Urothelium cell line (cell line): Measurements from ENCODE around the gene ZFPM1.
"Not testable (repeated sequence)": the region's sequence is repeated elsewhere in the genome, so short reads cannot be mapped to it uniquely, and the experiment has no call there.

Source experiments
- DNase-seq: peaks from one replicate; pipeline ENCODE4 v3.0.0; 2011; ENCODE audit warnings: low spot score, mixed read lengths
- FAIRE-seq: peaks from 2 replicates; lab custom pipeline; 2011; peaks lifted over from hg19 to GRCh38; lab: Jason Lieb, UNC

The ZFPM1 gene

DNA sequence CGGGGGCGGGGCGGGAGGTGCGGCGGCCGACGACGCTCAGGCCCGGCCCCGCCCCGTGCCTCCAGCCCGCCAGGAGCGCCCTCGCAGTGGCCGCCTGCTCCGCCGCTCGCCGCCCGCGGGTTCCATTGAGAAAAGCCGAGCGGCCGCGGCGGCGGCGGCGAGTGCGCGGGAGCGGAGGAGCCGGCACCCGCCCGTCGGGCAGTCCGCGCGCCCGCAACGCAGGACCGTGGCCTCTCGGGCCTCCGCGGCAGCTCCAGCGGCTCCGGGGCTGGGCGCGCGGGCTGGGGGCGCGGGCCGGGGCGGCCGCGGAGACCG lies at the start of gene ZFPM1:
Gene ZFPM1 (plus strand): TSS at position 64 of the 315 bp plus-strand sequence. CDS start 359 bp downstream, outside the sequence.
- DNase-seq (no peak), FAIRE-seq (no peak)

GRCh38 chr16:88403794-88404581 lies 49.1 kb upstream of the ZFPM1 start:
- FAIRE-seq (no peak), DNase-seq (no peak)

- no peak for FAIRE-seq
- DNase-seq: no peak
Measured at GRCh38 chr16:88404769-88405168, 48.3 kb upstream of the ZFPM1 start.

GRCh38 chr16:88405216-88406060 lies 47.6 kb upstream of the ZFPM1 start:
- no peak for FAIRE-seq
- no peak for DNase-seq

- no peak for DNase-seq
- no peak for FAIRE-seq
Measured at GRCh38 chr16:88406096-88407041, 46.7 kb upstream of the ZFPM1 start.

- DNase-seq (no peak), FAIRE-seq (no peak)
Measured at GRCh38 chr16:88407042-88407420, 46.0 kb upstream of the ZFPM1 start.

DNA sequence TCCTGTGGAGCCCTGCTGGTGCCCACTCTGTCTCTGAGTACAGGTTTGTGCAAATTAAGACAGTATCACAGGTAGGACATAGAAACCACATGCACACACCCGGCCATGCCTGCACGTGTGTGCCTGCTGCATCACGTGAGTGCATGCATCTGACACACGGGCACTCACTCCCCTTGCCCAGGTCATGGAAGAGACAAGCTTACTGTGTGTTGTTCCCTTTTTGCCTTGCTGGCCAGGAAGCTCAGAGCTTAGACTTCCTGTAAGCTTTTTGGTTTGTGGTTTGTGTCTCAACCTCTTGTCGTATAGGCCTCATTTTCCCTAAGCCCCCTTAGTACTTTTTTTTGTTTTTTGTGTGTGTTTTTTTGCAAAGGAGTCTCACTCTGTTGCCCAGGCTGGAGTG lies 45.3 kb upstream of the ZFPM1 start:
- peak; percentile 5 for FAIRE-seq
- DNase-seq: no peak

- FAIRE-seq (no peak), DNase-seq (no peak)
Measured at GRCh38 chr16:88408561-88409142, 44.4 kb upstream of the ZFPM1 start.

DNA sequence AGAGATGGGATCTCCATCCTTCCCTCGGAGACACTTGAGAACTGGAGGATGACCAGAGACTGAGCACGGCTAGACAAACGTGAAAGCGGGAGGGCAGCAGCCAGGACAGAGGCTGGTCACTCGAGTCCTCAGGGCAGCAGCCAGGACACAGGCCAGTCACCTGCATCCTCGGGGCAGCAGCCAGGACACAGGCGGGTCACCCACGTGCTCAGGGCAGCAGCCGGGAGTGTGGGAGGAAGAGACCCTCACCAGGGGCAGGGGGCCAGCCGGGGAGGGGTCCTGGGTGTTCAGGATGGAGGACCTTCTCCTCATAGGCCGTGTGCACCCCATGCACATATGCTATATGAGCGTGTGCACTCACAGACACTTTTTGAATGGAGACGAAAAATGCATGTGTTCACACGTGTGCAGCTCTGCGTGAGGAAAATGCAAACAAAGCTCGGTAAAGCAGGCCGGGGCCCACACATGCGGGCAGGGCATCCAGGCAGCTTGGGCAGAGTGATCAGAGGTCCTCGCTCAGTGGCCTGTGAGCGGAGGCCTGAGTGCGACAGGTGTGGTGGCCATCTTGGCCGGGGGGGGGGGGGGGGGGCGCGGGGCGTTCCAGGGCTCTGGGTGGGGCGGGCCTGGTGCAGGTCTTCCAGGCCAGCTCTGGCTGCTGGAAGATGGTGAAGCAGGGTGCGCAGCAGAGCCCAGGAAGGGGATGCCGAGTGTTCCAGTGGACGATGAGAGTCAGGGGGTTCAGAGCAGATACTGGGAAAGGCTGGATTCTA lies 43.6 kb upstream of the ZFPM1 start:
- FAIRE-seq (no peak), DNase-seq (no peak)

DNA sequence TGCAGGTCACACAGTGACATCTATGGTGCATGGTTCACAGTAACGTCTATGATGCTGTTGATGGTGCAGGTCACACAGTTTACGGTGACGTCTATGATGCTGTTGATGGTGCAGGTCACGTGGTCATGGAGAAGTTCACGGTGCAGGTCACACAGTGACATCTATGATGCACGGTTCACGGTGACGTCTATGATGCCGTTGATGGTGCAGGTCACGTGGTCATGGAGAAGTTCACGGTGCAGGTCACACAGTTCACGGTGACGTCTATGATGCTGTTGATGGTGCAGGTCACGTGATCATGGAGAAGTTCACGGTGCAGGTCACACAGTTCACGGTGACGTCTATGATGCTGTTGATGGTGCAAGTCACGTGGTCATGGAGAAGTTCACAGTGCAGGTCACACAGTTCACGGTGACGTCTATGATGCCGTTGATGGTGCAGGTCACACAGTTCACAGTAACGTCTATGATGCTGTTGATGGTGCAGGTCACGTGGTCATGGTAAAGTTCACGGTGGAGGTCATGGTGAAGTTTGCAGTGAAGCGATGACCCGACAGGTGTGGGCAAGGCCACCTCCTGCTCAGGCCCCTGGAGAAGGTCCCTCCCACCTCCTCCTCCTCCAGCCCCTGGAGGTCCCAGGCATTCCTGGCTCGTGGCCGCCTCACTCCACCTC lies 42.6 kb upstream of the ZFPM1 start:
- FAIRE-seq: peak; percentile 97
- DNase-seq: not testable (repeated sequence)

DNA sequence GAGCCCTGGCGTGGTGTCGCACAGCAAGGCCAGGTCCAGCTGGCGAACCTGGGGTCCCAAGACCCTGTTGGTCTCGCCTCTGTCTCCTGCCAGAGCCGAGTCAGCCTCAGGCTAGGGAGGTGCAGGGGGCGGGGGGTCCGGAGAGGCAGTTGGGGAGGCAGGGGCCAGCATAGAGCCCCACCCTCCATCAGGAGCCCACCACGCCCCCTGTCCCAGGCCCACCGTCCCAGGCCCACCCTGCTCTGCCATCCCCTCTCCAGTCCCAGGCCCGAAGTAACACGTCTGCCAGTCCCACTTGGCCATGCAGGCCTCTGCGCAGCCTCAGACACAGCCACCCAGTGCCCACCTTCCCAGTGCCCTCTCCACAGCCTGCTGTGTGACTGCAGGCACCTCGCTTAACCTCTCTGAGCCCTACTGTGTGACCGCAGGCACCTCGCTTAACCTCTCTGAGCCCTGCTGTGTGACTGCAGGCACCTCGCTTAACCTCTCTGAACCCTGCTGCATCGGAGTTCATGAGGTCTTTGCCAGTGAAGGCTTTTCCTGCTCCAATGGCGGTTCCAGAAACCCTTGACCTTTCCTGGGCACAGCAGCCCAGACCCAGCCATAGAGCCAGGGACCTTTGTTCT lies 41.0 kb upstream of the ZFPM1 start:
- FAIRE-seq: no peak

DNA sequence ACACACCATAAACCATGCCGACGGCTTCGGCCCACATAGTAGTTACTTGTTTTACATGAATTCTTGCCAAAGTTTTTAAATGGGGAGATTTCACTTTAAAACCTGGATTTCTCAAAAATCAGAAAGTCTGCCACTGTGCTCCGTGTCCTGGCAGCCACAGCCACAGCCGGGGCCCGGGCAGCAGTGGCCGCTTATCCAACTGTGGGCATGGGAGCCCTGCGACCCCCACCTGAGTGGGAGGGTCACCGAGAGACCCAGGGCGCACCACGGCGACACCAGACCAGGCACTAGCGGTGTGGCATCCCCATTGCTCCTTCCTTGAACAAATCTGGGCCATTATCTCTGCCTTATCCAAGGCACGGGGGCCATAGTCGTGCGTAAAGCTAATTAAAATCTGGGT lies 40.3 kb upstream of the ZFPM1 start:
- FAIRE-seq (no peak), DNase-seq (no peak)

More for the DNA sequence above, 41.0 kb upstream of the ZFPM1 start:
- DNase-seq: no peak

DNA sequence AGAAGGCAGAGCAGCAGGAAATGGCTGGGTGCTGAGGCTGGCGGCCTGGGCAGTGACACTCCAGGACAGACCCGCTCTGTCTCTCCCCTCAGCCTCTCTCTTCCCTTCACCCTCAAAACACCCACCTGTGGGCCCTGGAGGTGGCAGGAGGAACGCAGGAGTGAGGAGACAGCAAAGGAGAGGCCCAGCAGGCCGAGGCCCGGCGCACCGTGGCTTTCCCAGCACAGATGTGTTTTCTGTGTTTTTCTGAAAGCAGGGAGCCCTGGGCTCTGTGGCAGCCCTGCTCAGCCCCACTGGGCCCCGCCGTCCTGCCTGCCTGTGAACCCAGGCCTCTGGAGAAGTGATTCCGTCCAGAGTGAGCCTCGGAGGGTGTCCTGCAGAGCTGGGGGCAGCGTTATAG lies 39.8 kb upstream of the ZFPM1 start:
- FAIRE-seq (no peak), DNase-seq (no peak)

DNA sequence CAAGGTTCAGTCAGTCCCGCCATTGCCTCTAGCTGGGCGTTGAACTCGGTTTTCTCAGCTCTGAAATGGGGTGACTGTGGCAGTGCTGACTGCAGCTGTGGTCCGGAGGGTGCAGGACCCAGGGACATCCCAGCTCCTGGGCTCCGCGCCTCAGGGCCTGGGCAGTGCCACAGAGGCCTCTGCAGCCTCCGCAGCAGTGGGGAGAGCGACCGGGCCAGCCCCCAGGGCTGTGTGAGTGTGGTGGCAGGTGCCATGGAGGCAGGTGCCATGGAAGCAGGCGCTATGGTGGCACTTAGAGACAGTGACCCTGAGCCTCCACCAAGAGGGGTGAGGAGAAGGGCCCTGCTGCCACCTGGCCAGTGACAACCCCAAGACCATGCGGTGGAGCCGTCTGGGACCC lies 39.4 kb upstream of the ZFPM1 start:
- FAIRE-seq: no peak
- DNase-seq: no peak

DNA sequence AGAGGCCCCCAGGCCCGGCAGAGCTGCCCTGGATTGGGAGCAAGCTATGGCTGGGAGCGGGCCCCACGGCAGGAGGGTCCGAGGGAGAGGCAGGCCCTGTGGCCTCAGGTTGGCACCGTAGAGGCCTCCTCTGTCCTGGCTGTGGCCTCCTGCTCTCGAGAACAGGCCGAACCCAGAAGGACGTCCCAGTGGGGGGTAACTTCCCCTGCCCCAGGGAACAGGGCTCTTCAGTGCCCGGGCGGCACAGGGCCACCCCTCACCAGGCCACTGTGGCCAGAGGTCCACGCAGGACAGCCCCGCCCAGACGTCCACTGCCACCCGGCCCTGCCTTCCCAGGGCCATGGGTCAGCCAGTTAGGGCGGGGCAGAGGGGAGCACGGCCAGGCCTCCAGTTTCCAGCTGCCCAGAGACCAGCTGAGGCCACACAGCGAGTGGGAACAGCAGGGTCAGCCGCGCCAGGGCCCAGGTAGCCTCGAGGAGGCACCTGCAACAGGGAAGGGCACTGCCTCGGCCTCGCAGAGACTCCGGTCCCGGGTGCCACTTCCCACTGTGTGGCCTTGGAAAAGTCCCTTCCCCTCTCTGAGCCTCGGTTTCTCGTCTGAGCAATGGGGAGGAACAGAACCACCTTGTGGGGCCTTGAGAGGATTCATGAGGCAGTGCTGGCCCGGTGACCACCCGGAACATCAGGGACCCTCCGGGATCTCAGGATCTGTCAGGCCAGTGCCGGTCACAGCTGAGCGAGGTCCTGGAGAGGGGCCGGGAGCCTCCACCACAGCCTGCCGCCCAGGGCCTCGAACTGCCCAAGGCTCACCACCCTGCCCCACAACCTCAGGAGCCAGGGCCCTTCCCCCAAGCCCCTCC lies 38.3 kb upstream of the ZFPM1 start:
- FAIRE-seq: no peak

DNA sequence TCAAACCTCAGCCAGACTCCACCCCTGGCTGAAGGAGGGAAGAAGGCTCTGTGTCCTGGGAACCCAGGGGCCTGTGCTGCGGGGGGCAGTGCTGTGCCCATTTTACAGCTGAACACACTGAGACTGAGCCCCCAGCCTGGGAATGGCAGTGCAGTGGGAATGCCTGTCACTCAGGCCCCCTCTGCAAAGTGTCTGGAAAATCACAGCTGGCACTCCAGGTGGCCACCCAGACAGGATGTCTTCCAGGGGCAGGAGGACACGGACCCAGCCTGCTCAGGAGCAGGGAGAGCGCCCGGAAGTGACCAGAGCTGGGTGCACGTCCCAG lies 37.7 kb upstream of the ZFPM1 start:
- DNase-seq: no peak
- no peak for FAIRE-seq

More for the DNA sequence above, 38.3 kb upstream of the ZFPM1 start:
- DNase-seq: no peak

GRCh38 chr16:88415713-88416323 lies 37.3 kb upstream of the ZFPM1 start:
- DNase-seq (no peak), FAIRE-seq (no peak)

GRCh38 chr16:88416686-88417085 lies 36.4 kb upstream of the ZFPM1 start:
- no peak for FAIRE-seq

More at GRCh38 chr16:88416686-88417085, 36.4 kb upstream of the ZFPM1 start:
- DNase-seq: no peak
